Measurements from ENCODE around the gene RPS6KB2.

RPS6KB2 gene

GRCh38 chr11:67429038-67429668 lies 859 bp downstream of the RPS6KB2 start:
- DNase-seq (ENCODE audit: low read depth in 2 of 2): no peak

- no peak for DNase-seq (ENCODE audit: low read depth in 2 of 2)
Measured at GRCh38 chr11:67429722-67430121, 1.4 kb downstream of the RPS6KB2 start.

- DNase-seq (ENCODE audit: low read depth in 2 of 2): no peak
Measured at GRCh38 chr11:67431346-67432249, 3.3 kb downstream of the RPS6KB2 start.

GRCh38 chr11:67432655-67433349 lies 4.5 kb downstream of the RPS6KB2 start:
- DNase-seq (ENCODE audit: low read depth in 2 of 2): no peak

GRCh38 chr11:67433536-67434394 lies 5.5 kb downstream of the RPS6KB2 start:
- DNase-seq (ENCODE audit: low read depth in 2 of 2): no peak

GRCh38 chr11:67434395-67434881 lies 6.1 kb downstream of the RPS6KB2 start:
- no peak for DNase-seq (ENCODE audit: low read depth in 2 of 2)

- no peak for DNase-seq (ENCODE audit: low read depth in 2 of 2)
Measured at GRCh38 chr11:67435031-67435726, 6.9 kb downstream of the RPS6KB2 start.

GRCh38 chr11:67435727-67436458 lies 7.6 kb downstream of the RPS6KB2 start:
- DNase-seq (ENCODE audit: low read depth in 2 of 2): no peak

- peak; percentile 69 to 71 for DNase-seq (ENCODE audit: low read depth in 2 of 2)
Measured at GRCh38 chr11:67436459-67437081, 8.3 kb downstream of the RPS6KB2 start.

GRCh38 chr11:67437082-67437808 lies 9.0 kb downstream of the RPS6KB2 start, which contains the start of gene PTPRCAP:
Gene PTPRCAP (minus strand): TSS chr11:67437682. CDS start chr11:67437619, 63 bp downstream.
- peak in 1 of 2 donors; percentile 68 for DNase-seq (ENCODE audit: low read depth in 2 of 2)

- DNase-seq (ENCODE audit: low read depth in 2 of 2): no peak
Measured at GRCh38 chr11:67437809-67438157, 9.5 kb downstream of the RPS6KB2 start.

GRCh38 chr11:67438158-67438902 lies 10.0 kb downstream of the RPS6KB2 start:
- DNase-seq (ENCODE audit: low read depth in 2 of 2): peak; percentile 78 to 81

GRCh38 chr11:67439321-67440228 lies 11.3 kb downstream of the RPS6KB2 start:
- no peak for DNase-seq (ENCODE audit: low read depth in 2 of 2)

GRCh38 chr11:67440229-67441097 lies 12.2 kb downstream of the RPS6KB2 start:
- DNase-seq (ENCODE audit: low read depth in 2 of 2): no peak

GRCh38 chr11:67441098-67441563 lies 12.8 kb downstream of the RPS6KB2 start:
- DNase-seq (ENCODE audit: low read depth in 2 of 2): no peak

Data from stimulated activated CD8-positive, alpha-beta memory T cell treated with anti-CD3 and anti-CD28 coated beads, Interleukin-15, amount 100 ng/mL, for 48 hours (primary cell).